ENCODE data around the gene ATG2A. TPM values are rescaled to one million over a fixed set of nuclear protein-coding genes. Genes with fewer than 3 reads are reported as not detected.

The ATG2A gene
- total and polyA plus RNA-seq, 8 donors = 14.2 to 23.5 (median 19.5) TPM

- intact Hi-C loops (cut with DNase I) = no loop called here
- Histone ChIP-seq H3K27me3 (no peaks in the 10 kb centered on the region), H3K36me3 (peaks cover 0 to 51% of the 10 kb centered on the region in 2 donors), H3K4me3 (peak overlapping the region in 1 of 2 donors; percentile 99), H3K9me3 (no peaks in the 10 kb centered on the region), H3K27ac (peak overlapping the region; percentile 5 to 96), H3K4me1 (peaks cover 46 to 85% of the 10 kb centered on the region in 2 donors)
- TF ChIP-seq, protein P1, sequence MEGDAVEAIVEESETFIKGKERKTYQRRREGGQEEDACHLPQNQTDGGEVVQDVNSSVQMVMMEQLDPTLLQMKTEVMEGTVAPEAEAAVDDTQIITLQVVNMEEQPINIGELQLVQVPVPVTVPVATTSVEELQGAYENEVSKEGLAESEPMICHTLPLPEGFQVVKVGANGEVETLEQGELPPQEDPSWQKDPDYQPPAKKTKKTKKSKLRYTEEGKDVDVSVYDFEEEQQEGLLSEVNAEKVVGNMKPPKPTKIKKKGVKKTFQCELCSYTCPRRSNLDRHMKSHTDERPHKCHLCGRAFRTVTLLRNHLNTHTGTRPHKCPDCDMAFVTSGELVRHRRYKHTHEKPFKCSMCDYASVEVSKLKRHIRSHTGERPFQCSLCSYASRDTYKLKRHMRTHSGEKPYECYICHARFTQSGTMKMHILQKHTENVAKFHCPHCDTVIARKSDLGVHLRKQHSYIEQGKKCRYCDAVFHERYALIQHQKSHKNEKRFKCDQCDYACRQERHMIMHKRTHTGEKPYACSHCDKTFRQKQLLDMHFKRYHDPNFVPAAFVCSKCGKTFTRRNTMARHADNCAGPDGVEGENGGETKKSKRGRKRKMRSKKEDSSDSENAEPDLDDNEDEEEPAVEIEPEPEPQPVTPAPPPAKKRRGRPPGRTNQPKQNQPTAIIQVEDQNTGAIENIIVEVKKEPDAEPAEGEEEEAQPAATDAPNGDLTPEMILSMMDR (IDR thresholded peaks at IDR 0.05) = no peak
- no peak for ATAC-seq
- DNase-seq = no peak
Observed at GRCh38 chr11:64874308-64875240, 42.4 kb downstream of the ATG2A start.

GRCh38 chr11:64872790-64873488 is 44.1 kb downstream of the ATG2A start:
- TF ChIP-seq, protein P1 (IDR thresholded peaks at IDR 0.05) = no peak
- Histone ChIP-seq H3K27ac (no peak overlapping the region), H3K4me3 (no peak overlapping the region), H3K36me3 (peaks cover 0 to 60% of the 10 kb centered on the region in 2 donors), H3K9me3 (no peaks in the 10 kb centered on the region), H3K4me1 (peaks cover 55 to 94% of the 10 kb centered on the region in 2 donors), H3K27me3 (no peaks in the 10 kb centered on the region)
- DNase-seq (no peak), ATAC-seq (no peak)
- intact Hi-C loops (cut with DNase I) = no loop called here

DNA sequence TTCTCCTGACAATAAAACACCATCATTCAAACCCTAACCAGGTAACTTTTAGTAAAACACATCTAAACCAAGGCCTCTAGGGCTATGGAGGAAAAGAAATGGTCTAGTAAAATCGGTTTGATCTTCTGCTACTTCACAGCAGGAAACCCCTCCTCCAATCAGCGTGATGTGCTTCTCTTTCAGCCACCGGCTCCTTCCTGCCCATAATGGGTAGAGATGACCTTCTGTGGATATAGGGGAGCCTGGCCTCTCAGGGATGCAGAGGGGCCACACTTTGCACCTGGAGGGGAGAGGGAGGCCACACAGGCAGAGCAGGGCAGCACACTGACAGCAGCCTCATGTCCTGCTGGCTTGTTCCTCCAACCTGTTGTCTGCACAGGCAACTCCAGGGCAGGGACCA is 45.5 kb downstream of the ATG2A start:
- Histone ChIP-seq H3K27ac (peak overlapping the region; percentile 86 to 90), H3K4me1 (peaks cover 51 to 100% of the 10 kb centered on the region in 2 donors), H3K4me3 (peak overlapping the region in 1 of 2 donors; percentile 31), H3K36me3 (peaks cover 0 to 69% of the 10 kb centered on the region in 2 donors), H3K27me3 (no peaks in the 10 kb centered on the region), H3K9me3 (no peaks in the 10 kb centered on the region)
- ATAC-seq (no peak), DNase-seq (no peak)
- TF ChIP-seq, protein P1 (IDR thresholded peaks at IDR 0.05) = no peak
- intact Hi-C loops (cut with DNase I) = no loop called here

DNA sequence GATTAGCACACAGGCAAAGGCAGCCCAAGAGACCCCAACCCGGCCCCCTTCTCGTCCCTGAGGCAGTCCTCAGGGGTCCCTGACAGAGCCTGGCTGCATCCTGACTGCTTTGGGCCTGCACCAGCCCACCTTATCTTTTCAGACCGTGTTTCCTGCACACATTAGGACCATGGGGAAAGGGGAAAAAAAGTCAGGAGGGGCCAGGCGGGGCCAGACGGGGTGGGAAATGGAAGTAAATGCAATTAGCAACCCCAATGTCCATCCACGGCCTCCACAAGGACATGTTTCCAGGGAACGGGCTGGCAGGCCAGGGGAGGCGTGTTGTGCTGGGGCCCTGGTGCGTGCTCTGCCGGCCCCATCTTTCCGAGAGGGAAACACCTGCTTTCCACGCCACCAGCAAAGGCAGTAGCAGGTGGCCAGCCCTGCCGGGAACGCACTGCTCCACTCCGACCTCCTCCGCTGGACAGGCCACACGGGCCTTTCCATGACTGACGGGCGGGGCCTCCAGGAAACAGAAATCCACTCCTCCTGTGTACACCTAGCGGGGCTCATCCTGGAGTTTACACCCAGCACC is 46.0 kb downstream of the ATG2A start:
- no peaks in the 10 kb centered on the region for H3K9me3 ChIP-seq
- no peaks in the 10 kb centered on the region for H3K27me3 ChIP-seq
- TF ChIP-seq, protein P1 (IDR thresholded peaks at IDR 0.05) = no peak
- DNase-seq = peak in 1 of 4 donors; percentile 74
- intact Hi-C loops (cut with DNase I) = no loop called here
- H3K4me1 ChIP-seq = peaks cover 46 to 100% of the 10 kb centered on the region in 2 donors
- H3K36me3 ChIP-seq = peaks cover 0 to 69% of the 10 kb centered on the region in 2 donors
- peak overlapping the region in 1 of 2 donors; percentile 31 for H3K4me3 ChIP-seq
- ATAC-seq = no peak
- H3K27ac ChIP-seq = peak overlapping the region; percentile 86 to 90

Data from left lung (tissue), 10 donors.